B cell (primary cell): ENCODE data around the gene WDR70.

ENCODE experiments used
- CTCF ChIP-seq: fragments of 200-600 bp; IDR thresholded peaks from one replicate; pipeline ENCODE4 v1.8.0; 2022; ENCODE audit warnings: antibody characterized with exemption, mild to moderate bottlenecking
- EZH2 ChIP-seq: IDR thresholded peaks from 2 replicates; pipeline ENCODE4 v1.6.1; 2012; ENCODE audit warnings: borderline replicate concordance, low read depth, mild to moderate bottlenecking, moderate library complexity, low read length; ENCODE audit not compliant: insufficient read depth, poor library complexity, severe bottlenecking

DNA sequence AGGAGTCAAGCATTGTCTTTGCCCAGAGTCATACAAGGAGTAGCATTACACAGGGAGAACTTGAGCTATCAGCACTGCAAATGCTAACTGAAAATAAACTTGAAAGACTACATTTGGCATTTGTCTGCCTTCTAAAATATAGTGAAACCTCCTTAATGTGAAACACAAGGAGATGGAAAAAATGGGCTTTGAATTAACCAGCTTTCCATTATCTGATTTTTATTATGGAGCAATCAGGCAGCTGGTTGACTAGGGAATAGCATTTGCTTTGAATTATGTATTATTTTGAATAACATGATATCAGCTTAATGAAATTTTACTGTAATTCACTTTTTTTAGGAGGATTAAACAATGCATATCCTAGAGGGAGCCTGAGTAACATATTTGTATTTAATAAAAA is 329.9 kb downstream of the WDR70 start:
- no peak for TF ChIP-seq CTCF
- TF ChIP-seq EZH2, result no peak
